HepG2 (cell line): ENCODE data around the gene TMEM53. TPM values are rescaled to one million over a fixed set of nuclear protein-coding genes. Genes with fewer than 3 reads are reported as not detected.

Experiments used
- ATM ChIP-seq: fragments of 450-650 bp; IDR thresholded peaks from 2 replicates; pipeline ENCODE4 v1.7.1; 2017; ENCODE audit warnings: mild to moderate bottlenecking, borderline replicate concordance
- HOXD1 ChIP-seq: sonication (generic); formaldehyde crosslinking; IDR thresholded peaks from 2 replicates; pipeline ENCODE4 v1.5.0; 2020; ENCODE audit warnings: missing genetic modification reagents
- MAFG ChIP-seq: sonication (generic); formaldehyde crosslinking; IDR thresholded peaks from 2 replicates; pipeline ENCODE4 v1.5.1; 2020; ENCODE audit warnings: mild to moderate bottlenecking, missing genetic modification reagents
- MTA1 ChIP-seq: sonication (generic); formaldehyde crosslinking; IDR thresholded peaks from 2 replicates; pipeline ENCODE4 v1.4.0; 2020; ENCODE audit warnings: missing genetic modification reagents, mild to moderate bottlenecking, borderline replicate concordance
- TP53 ChIP-seq: sonication (generic); formaldehyde crosslinking; conservative IDR thresholded peaks from 2 replicates; pipeline ENCODE4 v1.4.0; 2020; ENCODE audit warnings: missing genetic modification reagents
- ZNF24 ChIP-seq: fragments of 450-650 bp; IDR thresholded peaks from 2 replicates; pipeline ENCODE4 v1.6.1; 2017; ENCODE audit warnings: antibody characterized with exemption, mild to moderate bottlenecking
- polyA plus RNA-seq, 8 experiments: library from polyadenylated mRNA; depleted of rRNA in 3 of 8; stranded (reverse) in 7 of 8; unstranded in 1 of 8; fragments of >200 nt; fragmentation: Illumina TruSeq in 4 of 8; extraction: Trizol in 4 of 8; gene quantifications; 2 replicates each; pipeline versions ENCODE4 v1.2.1 to v1.2.3, GENCODE V29; 2011 to 2016; ENCODE audit warnings: low read depth in 4 of 8, missing spikeins in 1 of 8, mixed read lengths in 1 of 8; ENCODE audit not compliant: insufficient read depth in 1 of 8
- total RNA-seq, 5 experiments: library from RNA; depleted of rRNA; stranded (reverse); fragments of >200 nt; fragmentation: Illumina TruSeq; extraction: Trizol; gene quantifications; 2 replicates each; pipeline ENCODE4 v1.2.3, GENCODE V29; 2016; ENCODE audit warnings: low read depth in 1 of 5
- TF ChIP-seq, protein P1 (sequence below): sonication (generic); formaldehyde crosslinking; IDR thresholded peaks from 2 replicates; pipeline ENCODE4 v1.4.0; 2020; ENCODE audit warnings: missing genetic modification reagents, borderline replicate concordance
- TF ChIP-seq, protein P2 (sequence below): sonication (generic); formaldehyde crosslinking; IDR thresholded peaks from 2 replicates; pipeline ENCODE4 v1.5.0; 2020; ENCODE audit warnings: missing genetic modification reagents, mild to moderate bottlenecking, borderline replicate concordance
- TF ChIP-seq, protein P3 (sequence below): sonication (generic); formaldehyde crosslinking; IDR thresholded peaks from 2 replicates; pipeline ENCODE4 v1.5.0; 2020; ENCODE audit warnings: missing genetic modification reagents

The TMEM53 gene
- total and polyA plus RNA-seq, 2 of the 13 experiments (the other 11 are each of a cell fraction or from before 2014, with no cell fraction given) = 12.6 to 20.2 TPM

DNA sequence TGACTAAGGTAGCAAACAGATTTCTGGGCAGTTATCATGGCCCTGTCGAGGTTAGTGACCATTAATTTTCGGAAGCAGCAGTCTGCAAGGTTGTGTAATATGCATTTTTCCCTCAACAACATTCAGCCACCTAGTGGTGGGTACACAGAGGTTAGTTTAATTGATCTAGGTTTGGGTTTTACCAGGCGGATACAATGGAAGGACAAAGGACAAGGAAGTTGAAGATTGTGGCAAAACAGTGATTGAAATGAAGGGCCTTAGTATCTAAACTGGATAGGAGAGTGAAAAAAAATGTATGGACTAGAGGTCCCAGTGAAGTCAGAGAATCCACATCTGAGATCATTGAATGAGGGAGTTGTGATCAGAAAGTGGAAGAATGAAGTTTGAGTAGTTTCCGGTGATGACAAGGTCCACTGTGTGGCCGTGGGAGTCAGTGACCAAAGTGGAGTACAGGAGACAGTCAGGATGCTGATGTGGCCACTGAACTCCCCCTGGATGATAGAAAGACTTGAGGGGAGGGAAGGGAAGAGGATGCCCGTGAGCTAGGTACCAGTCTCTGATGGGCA is 3.0 kb upstream of the TMEM53 start (continued):
- TF ChIP-seq, protein P1, sequence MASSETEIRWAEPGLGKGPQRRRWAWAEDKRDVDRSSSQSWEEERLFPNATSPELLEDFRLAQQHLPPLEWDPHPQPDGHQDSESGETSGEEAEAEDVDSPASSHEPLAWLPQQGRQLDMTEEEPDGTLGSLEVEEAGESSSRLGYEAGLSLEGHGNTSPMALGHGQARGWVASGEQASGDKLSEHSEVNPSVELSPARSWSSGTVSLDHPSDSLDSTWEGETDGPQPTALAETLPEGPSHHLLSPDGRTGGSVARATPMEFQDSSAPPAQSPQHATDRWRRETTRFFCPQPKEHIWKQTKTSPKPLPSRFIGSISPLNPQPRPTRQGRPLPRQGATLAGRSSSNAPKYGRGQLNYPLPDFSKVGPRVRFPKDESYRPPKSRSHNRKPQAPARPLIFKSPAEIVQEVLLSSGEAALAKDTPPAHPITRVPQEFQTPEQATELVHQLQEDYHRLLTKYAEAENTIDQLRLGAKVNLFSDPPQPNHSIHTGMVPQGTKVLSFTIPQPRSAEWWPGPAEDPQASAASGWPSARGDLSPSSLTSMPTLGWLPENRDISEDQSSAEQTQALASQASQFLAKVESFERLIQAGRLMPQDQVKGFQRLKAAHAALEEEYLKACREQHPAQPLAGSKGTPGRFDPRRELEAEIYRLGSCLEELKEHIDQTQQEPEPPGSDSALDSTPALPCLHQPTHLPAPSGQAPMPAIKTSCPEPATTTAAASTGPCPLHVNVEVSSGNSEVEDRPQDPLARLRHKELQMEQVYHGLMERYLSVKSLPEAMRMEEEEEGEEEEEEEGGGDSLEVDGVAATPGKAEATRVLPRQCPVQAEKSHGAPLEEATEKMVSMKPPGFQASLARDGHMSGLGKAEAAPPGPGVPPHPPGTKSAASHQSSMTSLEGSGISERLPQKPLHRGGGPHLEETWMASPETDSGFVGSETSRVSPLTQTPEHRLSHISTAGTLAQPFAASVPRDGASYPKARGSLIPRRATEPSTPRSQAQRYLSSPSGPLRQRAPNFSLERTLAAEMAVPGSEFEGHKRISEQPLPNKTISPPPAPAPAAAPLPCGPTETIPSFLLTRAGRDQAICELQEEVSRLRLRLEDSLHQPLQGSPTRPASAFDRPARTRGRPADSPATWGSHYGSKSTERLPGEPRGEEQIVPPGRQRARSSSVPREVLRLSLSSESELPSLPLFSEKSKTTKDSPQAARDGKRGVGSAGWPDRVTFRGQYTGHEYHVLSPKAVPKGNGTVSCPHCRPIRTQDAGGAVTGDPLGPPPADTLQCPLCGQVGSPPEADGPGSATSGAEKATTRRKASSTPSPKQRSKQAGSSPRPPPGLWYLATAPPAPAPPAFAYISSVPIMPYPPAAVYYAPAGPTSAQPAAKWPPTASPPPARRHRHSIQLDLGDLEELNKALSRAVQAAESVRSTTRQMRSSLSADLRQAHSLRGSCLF = no peak
- TF ChIP-seq MAFG (CRISPR knock-in tag) (no peak), HOXD1 (CRISPR knock-in tag) (no peak), MTA1 (CRISPR knock-in tag) (no peak), ZNF24 (no peak), TP53 (no peak), ATM (peak; percentile 87; the same call in 1 of the 2 replicates)
- TF ChIP-seq, protein P2, sequence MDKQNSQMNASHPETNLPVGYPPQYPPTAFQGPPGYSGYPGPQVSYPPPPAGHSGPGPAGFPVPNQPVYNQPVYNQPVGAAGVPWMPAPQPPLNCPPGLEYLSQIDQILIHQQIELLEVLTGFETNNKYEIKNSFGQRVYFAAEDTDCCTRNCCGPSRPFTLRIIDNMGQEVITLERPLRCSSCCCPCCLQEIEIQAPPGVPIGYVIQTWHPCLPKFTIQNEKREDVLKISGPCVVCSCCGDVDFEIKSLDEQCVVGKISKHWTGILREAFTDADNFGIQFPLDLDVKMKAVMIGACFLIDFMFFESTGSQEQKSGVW (CRISPR knock-in tag) = no peak
- TF ChIP-seq, protein P3, sequence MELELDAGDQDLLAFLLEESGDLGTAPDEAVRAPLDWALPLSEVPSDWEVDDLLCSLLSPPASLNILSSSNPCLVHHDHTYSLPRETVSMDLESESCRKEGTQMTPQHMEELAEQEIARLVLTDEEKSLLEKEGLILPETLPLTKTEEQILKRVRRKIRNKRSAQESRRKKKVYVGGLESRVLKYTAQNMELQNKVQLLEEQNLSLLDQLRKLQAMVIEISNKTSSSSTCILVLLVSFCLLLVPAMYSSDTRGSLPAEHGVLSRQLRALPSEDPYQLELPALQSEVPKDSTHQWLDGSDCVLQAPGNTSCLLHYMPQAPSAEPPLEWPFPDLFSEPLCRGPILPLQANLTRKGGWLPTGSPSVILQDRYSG = no peak
